ENCODE measurements around the gene RTBDN. TPM values are rescaled to one million over a fixed set of nuclear protein-coding genes. Genes with fewer than 3 reads are reported as not detected.

RTBDN gene
- total and polyA plus RNA-seq, 2 of the 8 experiments (the other 6 are each of a cell fraction or from before 2014, with no cell fraction given), result 4.0 to 4.8 TPM

GRCh38 chr19:12792051-12792852 is 42.1 kb downstream of the RTBDN start:
- no peak overlapping the region for H2AFZ ChIP-seq (ENCODE audit: low read length)
- FAIRE-seq (no peak), DNase-seq (ENCODE audit: low read depth in 1 of 2, low spot score in 2 of 2) (peak in 1 of 2 experiments; percentile 84)
- no peaks in the 10 kb centered on the region for H3K79me1 ChIP-seq (ENCODE audit: low read depth, low read length)
- no peaks in the 10 kb centered on the region; a peak in 1 of 8 replicates for H3K36me3 ChIP-seq (ENCODE audit: control insufficient read depth in 2 of 4, insufficient read depth in 4 of 4, low read length in 3 of 4)
- no peaks in the 10 kb centered on the region for H3K9me3 ChIP-seq (ENCODE audit: insufficient read depth in 2 of 2, low read depth in 1 of 2, low read length in 1 of 2)
- H2BK5ac ChIP-seq (ENCODE audit: low read depth, low read length), result peak overlapping the region; percentile 78; the same call in 1 of the 2 replicates
- H3K27ac ChIP-seq (ENCODE audit: low read depth, low read length), result no peak overlapping the region
- H3K79me2 ChIP-seq (ENCODE audit: control insufficient read depth in 1 of 2, insufficient read depth in 2 of 2, low read length in 2 of 2), result no peaks in the 10 kb centered on the region
- peak overlapping the region; percentile 87 for H4K8ac ChIP-seq (ENCODE audit: extremely low read depth, insufficient read depth, low read length)
- peak overlapping the region; percentile 74 to 97 for H3K4me2 ChIP-seq (ENCODE audit: insufficient read depth in 1 of 2, low read depth in 2 of 2, low read length in 2 of 2)
- H3K18ac ChIP-seq (ENCODE audit: extremely low read depth, low read length), result peak overlapping the region; percentile 95
- peak overlapping the region; percentile 87 for H4K91ac ChIP-seq (replicated peaks; ENCODE audit: insufficient read length, low read length)
- H3K27me3 ChIP-seq (replicated peaks in 1 of 4; ENCODE audit: control insufficient read depth in 3 of 4, extremely low read depth in 1 of 4, insufficient read depth in 3 of 4, low read length in 3 of 4), result peaks cover 0 to 18% (median 13%) of the 10 kb centered on the region in 4 experiments; a peak in 5 of 7 replicates
- 0 out of 2 replicates have a peak overlapping the region, but pooled peaks have one; percentile 61 for H2BK15ac ChIP-seq (ENCODE audit: low read length)
- peak overlapping the region; percentile 92 for H3K4ac ChIP-seq (replicated peaks; ENCODE audit: insufficient read length, low read depth, low read length)
- WGBS, 2 experiments (ENCODE audit: extremely low coverage in 1 of 2, insufficient coverage in 1 of 2, insufficient read length in 1 of 2, insufficient replicate concordance in 2 of 2, low coverage in 1 of 2, low lambda C conversion rate in 2 of 2, missing lambda C conversion rate in 1 of 2), result 2% methylated on average over 71 of the region's 84 CpGs; no CpG with 5 or more reads in 1 of the 2 experiments
- ChIA-PET CTCF (ENCODE audit: partially characterized antibody) (interaction anchor here (0.9 to 17.9 kb wide), 9 partner anchors 10 to 123 kb away, joined by 3 to 288 read pairs (median 4); partner anchors contain the start of genes RNASEH2A and THSD8), POLR2A (ENCODE audit: partially characterized antibody) (interaction anchor here (0.7 to 15.2 kb wide), 21 partner anchors 8 to 161 kb away, joined by 3 to 317 read pairs (median 5); partner anchors contain the start of genes DNASE2, GET3, HOOK2 and PRDX2)
- H3K9ac ChIP-seq (replicated peaks in 1 of 4; ENCODE audit: extremely low read depth in 1 of 4, low read depth in 3 of 4, low read length in 3 of 4), result peak overlapping the region; percentile 45 to 63 (median 54)
- H3K4me1 ChIP-seq (replicated peaks in 1 of 4; ENCODE audit: control insufficient read depth in 3 of 4, insufficient read depth in 4 of 4, low read length in 3 of 4), result peaks cover 9 to 40% (median 26%) of the 10 kb centered on the region in 4 experiments
- no peak overlapping the region for H2AK5ac ChIP-seq (ENCODE audit: low read depth, low read length)
- peak overlapping the region; percentile 65 for H3K56ac ChIP-seq (replicated peaks; ENCODE audit: insufficient read length, low read depth, low read length)
- no peak overlapping the region for H2BK20ac ChIP-seq (ENCODE audit: low read length)
- H2BK120ac ChIP-seq (replicated peaks; ENCODE audit: low read depth, low read length), result no peak overlapping the region
- no peak overlapping the region for H3K14ac ChIP-seq (ENCODE audit: insufficient read length)
- H4K5ac ChIP-seq (ENCODE audit: insufficient read length, low read depth, low read length), result no peak overlapping the region
- H4K20me1 ChIP-seq (replicated peaks in 1 of 2; ENCODE audit: control insufficient read depth in 1 of 2, insufficient read depth in 2 of 2, low read length in 2 of 2), result no peaks in the 10 kb centered on the region
- no peak overlapping the region for H3K23ac ChIP-seq (ENCODE audit: insufficient read length)
- 0 out of 2 replicates have a peak overlapping the region, but pooled peaks have one; percentile 68 for H2BK12ac ChIP-seq (ENCODE audit: low read depth, low read length)
- H3K23me2 ChIP-seq (ENCODE audit: low read depth, low read length), result peaks cover 29% of the 10 kb centered on the region
- H3K4me3 ChIP-seq (ENCODE audit: extremely low read depth in 1 of 4, insufficient read depth in 2 of 4, low read depth in 3 of 4, low read length in 4 of 4), result peak overlapping the region; percentile 46 to 71 (median 54)
- TF ChIP-seq KDM5A (IDR thresholded peaks at IDR 0.05; ENCODE audit: low read length) (no peak), POLR2A (IDR thresholded peaks at IDR 0.05; ENCODE audit: control extremely low read depth in 1 of 2, low read depth in 2 of 2, low read length in 2 of 2) (no peak; a peak in 1 of 3 replicates), CEBPB (IDR thresholded peaks at IDR 0.05; ENCODE audit: low read depth, low read length) (no peak), HDAC2 (IDR thresholded peaks at IDR 0.05; ENCODE audit: borderline replicate concordance in 1 of 2, low read depth in 2 of 2, low read length in 2 of 2) (no peak; a peak in 1 of 4 replicates), CHD2 (IDR thresholded peaks at IDR 0.05; ENCODE audit: low read length) (no peak), TAF1 (IDR thresholded peaks at IDR 0.05; ENCODE audit: low read depth, low read length) (0 out of 2 replicates have a peak, but pooled peaks have one; percentile 46), POU5F1 (IDR thresholded peaks at IDR 0.05; ENCODE audit: low read depth, low read length) (no peak), MAX (IDR thresholded peaks at IDR 0.05) (peak; percentile 92), GTF2F1 (IDR thresholded peaks at IDR 0.05; ENCODE audit: borderline replicate concordance, low read depth, low read length) (no peak), GABPA (IDR thresholded peaks at IDR 0.05; ENCODE audit: borderline replicate concordance, insufficient read depth, low read length) (peak; percentile 82; the same call in 1 of the 2 replicates), CTBP2 (IDR thresholded peaks at IDR 0.05; ENCODE audit: borderline replicate concordance, insufficient read depth, insufficient read length, low read length) (no peak)

Data from H1 (cell line).